ENCODE measurements around the gene APOA5. TPM values are rescaled to one million over a fixed set of nuclear protein-coding genes. Genes with fewer than 3 reads are reported as not detected.

Gene APOA5
- total and polyA plus RNA-seq, 2 of the 13 experiments (the other 11 are each of a cell fraction or from before 2014, with no cell fraction given) = 44.0 to 49.1 TPM

DNA sequence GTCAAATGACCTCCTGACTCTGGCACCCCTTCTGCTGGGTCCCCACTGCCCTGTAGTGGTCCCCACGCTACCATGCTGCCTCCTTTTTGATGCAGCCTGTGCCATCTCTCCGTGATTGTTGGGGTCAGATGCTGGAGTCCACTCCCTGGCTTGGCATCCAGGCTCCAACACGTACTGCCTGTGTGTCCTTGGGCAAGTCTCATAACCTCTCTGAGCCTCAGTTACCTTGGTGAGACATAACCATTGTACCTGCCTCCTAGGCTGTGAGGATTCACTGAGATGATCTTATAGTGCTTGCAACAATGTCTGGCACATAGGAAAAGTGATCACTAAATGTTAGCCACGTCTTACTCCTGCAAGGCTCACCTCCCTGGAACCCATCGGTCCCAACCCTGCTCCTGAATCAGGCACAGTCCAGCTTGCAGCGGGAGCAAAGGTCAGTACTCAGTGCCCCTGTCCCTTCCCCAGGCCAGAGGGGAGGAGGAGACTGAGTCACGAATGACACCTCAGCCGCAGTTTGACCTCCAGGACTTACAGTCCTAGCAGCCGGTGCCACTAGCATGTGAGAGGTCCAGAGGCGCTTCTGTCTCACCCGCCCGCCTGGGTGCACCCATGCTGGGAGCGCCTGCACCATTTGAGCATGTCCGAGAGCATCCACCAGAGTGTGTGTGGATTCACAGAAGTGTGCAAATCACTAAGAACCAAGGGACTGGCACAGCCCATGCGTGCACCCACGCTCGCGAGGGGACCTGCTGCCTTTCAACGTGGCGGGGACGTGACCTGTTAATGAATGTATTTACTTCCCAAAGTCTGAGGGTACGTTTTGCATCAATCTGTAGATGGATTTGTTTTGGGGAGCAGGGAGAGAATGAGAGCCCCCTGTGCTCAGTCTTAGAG lies 34.4 kb upstream of the APOA5 start (continued):
- TF ChIP-seq, protein P1, sequence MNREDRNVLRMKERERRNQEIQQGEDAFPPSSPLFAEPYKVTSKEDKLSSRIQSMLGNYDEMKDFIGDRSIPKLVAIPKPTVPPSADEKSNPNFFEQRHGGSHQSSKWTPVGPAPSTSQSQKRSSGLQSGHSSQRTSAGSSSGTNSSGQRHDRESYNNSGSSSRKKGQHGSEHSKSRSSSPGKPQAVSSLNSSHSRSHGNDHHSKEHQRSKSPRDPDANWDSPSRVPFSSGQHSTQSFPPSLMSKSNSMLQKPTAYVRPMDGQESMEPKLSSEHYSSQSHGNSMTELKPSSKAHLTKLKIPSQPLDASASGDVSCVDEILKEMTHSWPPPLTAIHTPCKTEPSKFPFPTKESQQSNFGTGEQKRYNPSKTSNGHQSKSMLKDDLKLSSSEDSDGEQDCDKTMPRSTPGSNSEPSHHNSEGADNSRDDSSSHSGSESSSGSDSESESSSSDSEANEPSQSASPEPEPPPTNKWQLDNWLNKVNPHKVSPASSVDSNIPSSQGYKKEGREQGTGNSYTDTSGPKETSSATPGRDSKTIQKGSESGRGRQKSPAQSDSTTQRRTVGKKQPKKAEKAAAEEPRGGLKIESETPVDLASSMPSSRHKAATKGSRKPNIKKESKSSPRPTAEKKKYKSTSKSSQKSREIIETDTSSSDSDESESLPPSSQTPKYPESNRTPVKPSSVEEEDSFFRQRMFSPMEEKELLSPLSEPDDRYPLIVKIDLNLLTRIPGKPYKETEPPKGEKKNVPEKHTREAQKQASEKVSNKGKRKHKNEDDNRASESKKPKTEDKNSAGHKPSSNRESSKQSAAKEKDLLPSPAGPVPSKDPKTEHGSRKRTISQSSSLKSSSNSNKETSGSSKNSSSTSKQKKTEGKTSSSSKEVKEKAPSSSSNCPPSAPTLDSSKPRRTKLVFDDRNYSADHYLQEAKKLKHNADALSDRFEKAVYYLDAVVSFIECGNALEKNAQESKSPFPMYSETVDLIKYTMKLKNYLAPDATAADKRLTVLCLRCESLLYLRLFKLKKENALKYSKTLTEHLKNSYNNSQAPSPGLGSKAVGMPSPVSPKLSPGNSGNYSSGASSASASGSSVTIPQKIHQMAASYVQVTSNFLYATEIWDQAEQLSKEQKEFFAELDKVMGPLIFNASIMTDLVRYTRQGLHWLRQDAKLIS (CRISPR knock-in tag; IDR thresholded peaks at IDR 0.05) = no peak
- TF ChIP-seq ZNF10 (CRISPR knock-in tag; IDR thresholded peaks at IDR 0.05; ENCODE audit: borderline replicate concordance, low read depth) (no peak), ZNF691 (CRISPR knock-in tag; IDR thresholded peaks at IDR 0.05; ENCODE audit: borderline replicate concordance, low read depth) (no peak; the same call in 1 of the 2 replicates), FOXA1 (IDR thresholded peaks at IDR 0.05) (no peak), FOXA1 (CRISPR knock-in tag; IDR thresholded peaks at IDR 0.05) (no peak), ZSCAN29 (CRISPR knock-in tag; conservative IDR thresholded peaks at IDR 0.05) (no peak), ZBTB42 (CRISPR knock-in tag; IDR thresholded peaks at IDR 0.05) (no peak), SATB2 (CRISPR knock-in tag; IDR thresholded peaks at IDR 0.05) (no peak), UBTF (CRISPR knock-in tag; IDR thresholded peaks at IDR 0.05) (peak; percentile 4; the same call in 1 of the 2 replicates), HNF4A (CRISPR knock-in tag; IDR thresholded peaks at IDR 0.05) (peak; percentile 82), ZNF569 (CRISPR knock-in tag; IDR thresholded peaks at IDR 0.05; ENCODE audit: borderline replicate concordance) (no peak), ZBTB7B (CRISPR knock-in tag; IDR thresholded peaks at IDR 0.05) (no peak), ZNF225 (CRISPR knock-in tag; IDR thresholded peaks at IDR 0.05) (no peak), ZFYVE20 (CRISPR knock-in tag; IDR thresholded peaks at IDR 0.05; ENCODE audit: borderline replicate concordance, low read depth) (no peak), HNRNPL (IDR thresholded peaks at IDR 0.05; ENCODE audit: low read depth, low read length) (no peak)
- TF ChIP-seq, protein P2, sequence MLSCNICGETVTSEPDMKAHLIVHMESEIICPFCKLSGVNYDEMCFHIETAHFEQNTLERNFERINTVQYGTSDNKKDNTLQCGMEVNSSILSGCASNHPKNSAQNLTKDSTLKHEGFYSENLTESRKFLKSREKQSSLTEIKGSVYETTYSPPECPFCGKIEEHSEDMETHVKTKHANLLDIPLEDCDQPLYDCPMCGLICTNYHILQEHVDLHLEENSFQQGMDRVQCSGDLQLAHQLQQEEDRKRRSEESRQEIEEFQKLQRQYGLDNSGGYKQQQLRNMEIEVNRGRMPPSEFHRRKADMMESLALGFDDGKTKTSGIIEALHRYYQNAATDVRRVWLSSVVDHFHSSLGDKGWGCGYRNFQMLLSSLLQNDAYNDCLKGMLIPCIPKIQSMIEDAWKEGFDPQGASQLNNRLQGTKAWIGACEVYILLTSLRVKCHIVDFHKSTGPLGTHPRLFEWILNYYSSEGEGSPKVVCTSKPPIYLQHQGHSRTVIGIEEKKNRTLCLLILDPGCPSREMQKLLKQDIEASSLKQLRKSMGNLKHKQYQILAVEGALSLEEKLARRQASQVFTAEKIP (CRISPR knock-in tag; IDR thresholded peaks at IDR 0.05; ENCODE audit: borderline replicate concordance) = no peak
- TF ChIP-seq, protein P3, sequence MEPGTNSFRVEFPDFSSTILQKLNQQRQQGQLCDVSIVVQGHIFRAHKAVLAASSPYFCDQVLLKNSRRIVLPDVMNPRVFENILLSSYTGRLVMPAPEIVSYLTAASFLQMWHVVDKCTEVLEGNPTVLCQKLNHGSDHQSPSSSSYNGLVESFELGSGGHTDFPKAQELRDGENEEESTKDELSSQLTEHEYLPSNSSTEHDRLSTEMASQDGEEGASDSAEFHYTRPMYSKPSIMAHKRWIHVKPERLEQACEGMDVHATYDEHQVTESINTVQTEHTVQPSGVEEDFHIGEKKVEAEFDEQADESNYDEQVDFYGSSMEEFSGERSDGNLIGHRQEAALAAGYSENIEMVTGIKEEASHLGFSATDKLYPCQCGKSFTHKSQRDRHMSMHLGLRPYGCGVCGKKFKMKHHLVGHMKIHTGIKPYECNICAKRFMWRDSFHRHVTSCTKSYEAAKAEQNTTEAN (CRISPR knock-in tag; conservative IDR thresholded peaks at IDR 0.05) = no peak

Measured in HepG2 (cell line).